Mesothelial cell of epicardium (in vitro differentiated cells): ENCODE measurements around the gene METTL6. TPM values are rescaled to one million over a fixed set of nuclear protein-coding genes. Genes with fewer than 3 reads are reported as not detected.

Source experiments
- DNase-seq, 2 experiments: peaks; one replicate each; pipeline ENCODE4 v3.0.0; 2021; ENCODE audit warnings: low spot score in 2 of 2; ENCODE audit not compliant: unreplicated experiment in 2 of 2
- H3K27ac Mint-ChIP-seq: 2 replicates; pipeline ENCODE4 v1.8.0; 2021; ENCODE audit warnings: mixed read lengths
- H3K27me3 Mint-ChIP-seq: 2 replicates; pipeline ENCODE4 v1.8.0; 2021; ENCODE audit warnings: low read depth, mixed read lengths
- H3K36me3 Mint-ChIP-seq: 2 replicates; pipeline ENCODE4 v1.8.0; 2021; ENCODE audit warnings: mixed read lengths
- H3K4me1 Mint-ChIP-seq: 2 replicates; pipeline ENCODE4 v1.8.0; 2021; ENCODE audit warnings: mixed read lengths
- H3K4me3 Mint-ChIP-seq: 2 replicates; pipeline ENCODE4 v1.8.0; 2021; ENCODE audit warnings: mild to moderate bottlenecking, moderate library complexity, mixed read lengths
- H3K9me3 Mint-ChIP-seq: 2 replicates; pipeline ENCODE4 v1.8.0; 2021; ENCODE audit warnings: mixed read lengths
- total RNA-seq: library from RNA; stranded (reverse); gene quantifications from 3 replicates; pipeline ENCODE4 v1.2.1, GENCODE V29; 2021
- TF ChIP-seq, protein P1 (sequence below): fragments of 200-600 bp; sonication (generic); IDR thresholded peaks from one replicate; pipeline ENCODE4 v1.5.0; 2021; ENCODE audit warnings: antibody characterized with exemption; ENCODE audit not compliant: unreplicated experiment

The METTL6 gene
- total RNA-seq, 1 donor from 2014 or later, result 23.5 TPM

DNA sequence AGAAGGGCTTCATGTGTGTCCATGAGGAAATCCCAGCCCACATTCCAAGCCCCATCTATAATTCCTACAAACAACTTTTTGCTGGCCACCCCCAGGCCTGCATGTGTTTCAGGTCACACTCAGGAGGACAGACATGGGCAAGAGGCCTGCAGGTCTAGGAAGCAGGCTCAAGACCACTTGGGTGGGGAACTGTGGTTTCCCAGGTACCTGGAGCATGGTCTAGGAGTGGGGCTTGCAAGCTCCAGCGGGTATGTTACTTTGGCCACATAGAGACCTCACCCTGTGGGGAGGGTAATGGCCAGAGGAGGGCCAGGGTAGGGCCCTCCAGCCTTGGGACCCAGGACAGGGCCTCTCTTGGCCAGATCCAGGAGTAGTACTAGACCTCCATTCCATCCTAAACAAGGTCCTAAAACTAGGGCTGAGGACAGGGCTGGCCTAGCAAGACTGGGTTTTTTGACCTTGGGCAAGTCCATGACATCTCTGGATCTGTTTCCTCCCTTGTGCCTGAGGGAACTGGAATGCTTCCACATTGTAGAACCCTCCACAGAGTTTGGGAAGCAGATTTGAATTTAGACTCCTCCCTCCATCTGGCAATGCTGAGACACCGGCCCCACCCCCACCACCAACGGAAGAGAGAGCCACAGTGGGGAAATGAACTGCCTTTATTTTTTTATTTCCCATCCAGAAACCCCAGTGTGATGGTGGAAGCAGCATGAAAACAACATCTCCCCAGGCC is 22.3 kb upstream of the METTL6 start:
- no peaks in the 10 kb centered on the region for H3K4me1 Mint-ChIP-seq
- peaks cover 26% of the 10 kb centered on the region for H3K36me3 Mint-ChIP-seq
- H3K27me3 Mint-ChIP-seq, result no peaks in the 10 kb centered on the region
- no peaks in the 10 kb centered on the region for H3K9me3 Mint-ChIP-seq
- H3K27ac Mint-ChIP-seq, result no peak overlapping the region
- TF ChIP-seq, protein P1, sequence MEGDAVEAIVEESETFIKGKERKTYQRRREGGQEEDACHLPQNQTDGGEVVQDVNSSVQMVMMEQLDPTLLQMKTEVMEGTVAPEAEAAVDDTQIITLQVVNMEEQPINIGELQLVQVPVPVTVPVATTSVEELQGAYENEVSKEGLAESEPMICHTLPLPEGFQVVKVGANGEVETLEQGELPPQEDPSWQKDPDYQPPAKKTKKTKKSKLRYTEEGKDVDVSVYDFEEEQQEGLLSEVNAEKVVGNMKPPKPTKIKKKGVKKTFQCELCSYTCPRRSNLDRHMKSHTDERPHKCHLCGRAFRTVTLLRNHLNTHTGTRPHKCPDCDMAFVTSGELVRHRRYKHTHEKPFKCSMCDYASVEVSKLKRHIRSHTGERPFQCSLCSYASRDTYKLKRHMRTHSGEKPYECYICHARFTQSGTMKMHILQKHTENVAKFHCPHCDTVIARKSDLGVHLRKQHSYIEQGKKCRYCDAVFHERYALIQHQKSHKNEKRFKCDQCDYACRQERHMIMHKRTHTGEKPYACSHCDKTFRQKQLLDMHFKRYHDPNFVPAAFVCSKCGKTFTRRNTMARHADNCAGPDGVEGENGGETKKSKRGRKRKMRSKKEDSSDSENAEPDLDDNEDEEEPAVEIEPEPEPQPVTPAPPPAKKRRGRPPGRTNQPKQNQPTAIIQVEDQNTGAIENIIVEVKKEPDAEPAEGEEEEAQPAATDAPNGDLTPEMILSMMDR, result no peak
- DNase-seq, result no peak
- H3K4me3 Mint-ChIP-seq, result no peak overlapping the region

DNA sequence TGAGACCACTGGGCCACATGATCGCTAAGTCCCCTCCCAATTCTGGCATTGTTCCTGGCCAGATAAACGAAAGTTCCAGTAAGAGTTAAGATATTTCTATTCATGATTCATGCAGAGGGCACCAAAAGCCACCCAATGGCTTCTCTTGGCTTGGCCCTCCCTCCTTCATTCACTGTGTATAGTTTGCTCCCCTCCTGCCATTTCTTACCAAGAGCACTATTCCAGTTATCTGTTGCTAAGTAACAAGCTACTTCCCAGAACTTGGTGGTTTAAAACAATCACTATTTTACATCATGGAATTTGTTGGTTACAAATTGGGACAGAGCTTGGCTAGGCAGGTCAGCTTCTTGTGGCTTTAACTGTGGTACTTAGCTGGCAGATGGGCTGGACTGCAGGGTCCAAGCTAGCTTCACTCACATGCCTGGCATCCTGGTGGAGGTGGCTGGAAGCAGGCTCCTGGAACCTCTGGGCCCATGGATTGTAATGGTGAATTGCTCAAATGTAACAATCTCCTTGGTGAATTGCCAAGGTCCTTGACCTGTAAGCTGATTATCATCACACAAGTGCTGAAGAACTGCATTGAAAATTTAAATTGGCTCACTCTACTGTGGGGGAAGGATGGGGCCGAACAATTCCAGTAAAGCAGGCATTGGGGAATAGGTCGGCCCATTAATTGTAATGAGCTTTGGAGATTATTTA is 16.6 kb upstream of the METTL6 start:
- DNase-seq, result no peak
- no peak overlapping the region for H3K27ac Mint-ChIP-seq
- no peaks in the 10 kb centered on the region for H3K4me1 Mint-ChIP-seq
- TF ChIP-seq, protein P1, result no peak
- H3K9me3 Mint-ChIP-seq, result no peaks in the 10 kb centered on the region
- no peaks in the 10 kb centered on the region for H3K27me3 Mint-ChIP-seq
- H3K36me3 Mint-ChIP-seq, result peaks cover 37% of the 10 kb centered on the region
- H3K4me3 Mint-ChIP-seq, result no peak overlapping the region

DNA sequence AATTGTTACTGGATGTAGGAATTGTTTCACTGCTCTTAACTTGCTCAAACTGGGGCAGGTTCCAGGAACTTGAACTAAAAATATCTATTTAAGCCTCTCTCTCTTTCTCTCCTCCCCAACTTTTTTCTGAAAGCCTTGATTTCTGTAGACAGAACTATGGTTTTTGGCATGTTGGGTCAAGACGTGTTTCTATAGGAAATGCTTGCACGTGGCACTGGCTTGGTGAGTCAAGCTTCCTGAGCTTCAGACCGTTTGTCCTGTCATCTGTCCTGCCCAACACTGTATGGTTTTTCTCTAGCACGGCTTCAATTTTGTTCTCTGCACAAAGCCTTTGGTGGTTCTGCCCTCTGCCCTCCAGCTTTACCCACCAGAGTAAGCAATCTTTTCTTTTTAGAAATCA is 13.5 kb upstream of the METTL6 start:
- no peaks in the 10 kb centered on the region for H3K9me3 Mint-ChIP-seq
- no peak overlapping the region for H3K27ac Mint-ChIP-seq
- no peak overlapping the region for H3K4me3 Mint-ChIP-seq
- no peaks in the 10 kb centered on the region for H3K4me1 Mint-ChIP-seq
- TF ChIP-seq, protein P1, result no peak
- DNase-seq, result no peak
- H3K27me3 Mint-ChIP-seq, result no peaks in the 10 kb centered on the region
- H3K36me3 Mint-ChIP-seq, result peaks cover 40% of the 10 kb centered on the region

DNA sequence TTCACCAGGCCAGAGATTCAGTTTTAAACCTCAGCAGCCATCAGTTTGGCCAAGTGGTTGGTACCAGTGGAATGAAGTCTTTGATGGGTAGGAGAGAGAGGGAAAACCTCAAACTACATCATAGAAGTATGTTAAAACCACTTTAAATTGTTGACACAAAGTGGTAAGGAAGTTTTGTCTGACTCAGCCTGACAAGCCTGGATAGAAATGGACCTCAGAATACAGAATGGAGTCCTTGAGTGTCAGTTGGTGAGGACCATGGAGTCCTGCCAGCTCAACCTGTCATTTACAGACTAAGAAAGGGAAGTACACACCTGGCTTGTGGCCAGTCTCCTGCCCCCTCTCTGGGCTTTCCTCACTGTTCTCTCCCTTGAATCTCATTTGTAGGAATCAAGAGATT is 12.1 kb upstream of the METTL6 start:
- no peak overlapping the region for H3K4me3 Mint-ChIP-seq
- no peak overlapping the region for H3K27ac Mint-ChIP-seq
- H3K27me3 Mint-ChIP-seq, result no peaks in the 10 kb centered on the region
- no peaks in the 10 kb centered on the region for H3K9me3 Mint-ChIP-seq
- DNase-seq, result no peak
- H3K4me1 Mint-ChIP-seq, result no peaks in the 10 kb centered on the region
- peaks cover 41% of the 10 kb centered on the region for H3K36me3 Mint-ChIP-seq
- TF ChIP-seq, protein P1, result no peak

DNA sequence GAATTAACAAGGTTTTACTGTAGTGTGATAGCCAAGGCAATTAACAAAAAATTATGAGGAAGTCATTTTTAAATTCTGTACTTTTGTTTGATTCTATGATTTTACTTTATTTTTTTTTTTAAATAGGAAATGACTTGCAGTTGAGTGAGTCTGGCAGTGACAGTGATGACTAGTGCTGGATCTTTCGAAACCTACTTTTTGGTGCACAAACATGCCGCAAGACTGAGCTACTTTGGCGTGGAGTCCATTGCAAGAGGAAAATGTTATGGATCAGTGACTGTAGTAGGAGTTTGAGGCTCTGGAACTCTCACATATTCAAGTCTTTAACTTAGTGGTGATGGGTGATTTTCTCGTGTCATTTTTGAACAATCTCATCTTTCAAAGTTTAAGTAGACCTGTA is 11.6 kb upstream of the METTL6 start:
- Mint-ChIP-seq H3K27ac (no peak overlapping the region), H3K4me3 (no peak overlapping the region), H3K4me1 (no peaks in the 10 kb centered on the region), H3K27me3 (no peaks in the 10 kb centered on the region), H3K9me3 (no peaks in the 10 kb centered on the region), H3K36me3 (peaks cover 38% of the 10 kb centered on the region)
- DNase-seq, result no peak
- TF ChIP-seq, protein P1, result no peak
